ENCODE data around the gene LRRC57.

LRRC57 gene

GRCh38 chr15:42511007-42511391 lies 37.6 kb downstream of the LRRC57 start:
- Histone ChIP-seq H3K27me3 (ENCODE audit: low read depth) (no peaks in the 10 kb centered on the region), H3K9me3 (no peaks in the 10 kb centered on the region), H3K4me3 (no peak overlapping the region), H3K4me1 (no peaks in the 10 kb centered on the region), H3K36me3 (replicated peaks) (peaks cover 15% of the 10 kb centered on the region)
- no peak for DNase-seq (ENCODE audit: low spot score in 2 of 2)
- in situ Hi-C loops (cut with MboI; ENCODE audit: low sequenced_read_pairs) = no loop called here

DNA sequence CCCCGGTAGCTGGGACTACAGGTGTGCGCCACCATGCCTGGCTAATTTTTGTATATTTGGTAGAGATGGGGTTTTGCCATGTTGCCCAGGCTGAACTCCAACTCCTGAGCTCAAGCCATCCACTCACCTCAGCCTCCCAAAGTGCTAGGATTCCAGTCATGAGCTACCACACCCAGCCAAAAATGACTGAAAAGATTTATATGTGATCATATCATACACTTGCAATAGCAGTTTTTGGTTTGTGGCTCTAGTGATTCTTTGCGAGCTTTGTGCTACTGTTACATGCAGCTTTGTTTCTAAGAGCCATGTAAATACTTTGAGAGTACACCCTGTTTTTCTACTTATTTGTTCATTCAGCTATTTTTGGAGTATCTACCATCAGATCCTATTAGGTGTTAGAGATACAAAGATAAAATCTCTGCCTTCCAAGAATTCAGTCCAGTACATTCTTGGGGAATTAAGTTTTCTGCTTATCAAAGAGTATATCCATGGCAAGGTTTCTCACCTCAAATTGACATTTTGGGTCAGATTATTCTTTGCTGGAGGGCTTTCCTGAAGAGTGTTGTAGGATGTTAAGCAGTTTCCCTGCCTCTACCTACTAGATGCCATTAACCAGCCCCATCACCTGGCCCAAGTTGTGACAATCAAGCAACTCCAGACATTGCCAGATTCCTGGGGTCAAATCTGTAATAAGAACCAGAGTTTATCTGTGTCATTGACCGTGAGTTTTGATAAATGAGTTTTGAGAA lies 38.2 kb downstream of the LRRC57 start:
- Histone ChIP-seq H3K4me1 (no peaks in the 10 kb centered on the region), H3K36me3 (replicated peaks) (peaks cover 13% of the 10 kb centered on the region), H3K9me3 (no peaks in the 10 kb centered on the region), H3K27me3 (ENCODE audit: low read depth) (no peaks in the 10 kb centered on the region), H3K4me3 (no peak overlapping the region)
- DNase-seq (ENCODE audit: low spot score in 2 of 2) = no peak
- in situ Hi-C loops (cut with MboI; ENCODE audit: low sequenced_read_pairs) = no loop called here

GRCh38 chr15:42508263-42508690 lies 40.3 kb downstream of the LRRC57 start:
- Histone ChIP-seq H3K27me3 (ENCODE audit: low read depth) (no peaks in the 10 kb centered on the region), H3K36me3 (replicated peaks) (0 out of 2 replicates have a peak, but pooled peaks cover under 1% of the 10 kb centered on the region), H3K4me3 (no peak overlapping the region), H3K4me1 (no peaks in the 10 kb centered on the region; the same call in 1 of the 2 replicates), H3K9me3 (no peaks in the 10 kb centered on the region)
- in situ Hi-C loops (cut with MboI; ENCODE audit: low sequenced_read_pairs) = no loop called here
- no peak for DNase-seq (ENCODE audit: low spot score in 2 of 2)

DNA sequence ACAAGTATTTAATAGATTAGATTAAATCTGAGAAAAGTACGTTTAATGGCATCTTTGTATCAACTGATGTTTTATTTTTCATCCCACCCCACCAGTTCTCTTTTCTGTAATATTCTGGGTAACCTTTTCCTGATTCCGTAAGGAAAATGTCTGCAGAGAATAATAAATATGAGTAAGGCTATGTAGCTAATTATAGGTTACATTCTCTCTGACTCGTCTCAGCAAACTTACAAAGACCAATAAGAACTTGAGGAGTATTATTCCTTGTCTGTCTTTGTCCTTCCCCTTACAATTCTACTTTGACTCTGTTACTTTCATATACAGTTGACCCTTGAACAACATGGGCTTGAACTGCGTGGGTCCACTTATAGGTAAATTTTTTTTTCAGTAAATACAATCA lies 41.1 kb downstream of the LRRC57 start:
- no peak overlapping the region for H3K4me3 ChIP-seq
- in situ Hi-C loops (cut with MboI; ENCODE audit: low sequenced_read_pairs) = no loop called here
- H3K9me3 ChIP-seq = no peaks in the 10 kb centered on the region
- no peak for DNase-seq (ENCODE audit: low spot score in 2 of 2)
- no peaks in the 10 kb centered on the region for H3K36me3 ChIP-seq (replicated peaks)
- no peaks in the 10 kb centered on the region; the same call in 1 of the 2 replicates for H3K4me1 ChIP-seq
- H3K27me3 ChIP-seq (ENCODE audit: low read depth) = no peaks in the 10 kb centered on the region

DNA sequence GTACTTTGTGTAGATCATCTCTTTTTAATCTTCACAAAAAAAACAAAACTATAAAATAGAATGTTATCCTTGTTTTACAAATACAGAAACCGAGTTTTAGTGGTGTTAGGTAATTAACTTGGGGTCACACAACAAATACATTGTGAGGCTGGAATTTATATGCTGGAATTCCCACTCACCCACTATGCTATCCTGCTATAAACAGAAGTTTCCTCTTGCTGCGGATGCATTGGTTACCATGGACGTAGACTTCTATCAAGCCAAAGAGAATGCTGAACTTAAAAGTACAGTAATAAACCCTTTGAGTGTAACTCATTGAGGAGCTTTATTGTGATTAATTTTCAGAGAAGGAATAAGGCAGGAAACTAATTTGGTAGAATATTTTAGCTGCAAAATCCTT lies 44.0 kb downstream of the LRRC57 start:
- no peaks in the 10 kb centered on the region for H3K9me3 ChIP-seq
- H3K36me3 ChIP-seq (replicated peaks) = no peaks in the 10 kb centered on the region
- no peak for DNase-seq (ENCODE audit: low spot score in 2 of 2)
- in situ Hi-C loops (cut with MboI; ENCODE audit: low sequenced_read_pairs) = no loop called here
- no peaks in the 10 kb centered on the region for H3K27me3 ChIP-seq (ENCODE audit: low read depth)
- no peak overlapping the region for H3K4me3 ChIP-seq
- H3K4me1 ChIP-seq = no peaks in the 10 kb centered on the region; the same call in 1 of the 2 replicates

DNA sequence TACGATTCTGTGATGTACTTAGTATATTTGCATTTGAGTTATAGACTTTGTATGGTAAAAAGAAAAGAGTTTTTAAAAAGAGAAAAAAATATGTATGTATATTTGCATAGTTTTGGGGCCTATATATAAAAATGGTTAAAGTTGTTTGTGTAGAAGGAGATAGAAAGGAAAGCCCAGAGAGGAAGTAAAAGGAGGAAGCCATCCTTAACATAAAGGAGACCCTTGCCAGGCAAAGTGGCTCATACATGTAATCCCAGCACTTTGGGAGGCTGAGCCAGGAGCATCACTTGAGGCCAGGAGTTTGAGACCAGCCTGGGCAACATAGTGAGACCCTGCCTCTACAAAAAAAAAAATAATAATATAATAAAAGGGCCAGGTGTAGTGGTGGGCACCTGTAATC lies 44.8 kb downstream of the LRRC57 start:
- Histone ChIP-seq H3K27me3 (ENCODE audit: low read depth) (no peaks in the 10 kb centered on the region), H3K9me3 (no peaks in the 10 kb centered on the region), H3K36me3 (replicated peaks) (no peaks in the 10 kb centered on the region), H3K4me1 (peaks cover 4% of the 10 kb centered on the region), H3K4me3 (no peak overlapping the region)
- in situ Hi-C loops (cut with MboI; ENCODE audit: low sequenced_read_pairs) = no loop called here
- DNase-seq (ENCODE audit: low spot score in 2 of 2) = no peak

GRCh38 chr15:42502477-42502876 lies 46.1 kb downstream of the LRRC57 start:
- Histone ChIP-seq H3K4me1 (peaks cover 10% of the 10 kb centered on the region), H3K9me3 (no peaks in the 10 kb centered on the region), H3K27me3 (ENCODE audit: low read depth) (no peaks in the 10 kb centered on the region), H3K4me3 (no peak overlapping the region), H3K36me3 (replicated peaks) (no peaks in the 10 kb centered on the region)
- in situ Hi-C loops (cut with MboI; ENCODE audit: low sequenced_read_pairs) = no loop called here
- DNase-seq (ENCODE audit: low spot score in 2 of 2) = no peak

DNA sequence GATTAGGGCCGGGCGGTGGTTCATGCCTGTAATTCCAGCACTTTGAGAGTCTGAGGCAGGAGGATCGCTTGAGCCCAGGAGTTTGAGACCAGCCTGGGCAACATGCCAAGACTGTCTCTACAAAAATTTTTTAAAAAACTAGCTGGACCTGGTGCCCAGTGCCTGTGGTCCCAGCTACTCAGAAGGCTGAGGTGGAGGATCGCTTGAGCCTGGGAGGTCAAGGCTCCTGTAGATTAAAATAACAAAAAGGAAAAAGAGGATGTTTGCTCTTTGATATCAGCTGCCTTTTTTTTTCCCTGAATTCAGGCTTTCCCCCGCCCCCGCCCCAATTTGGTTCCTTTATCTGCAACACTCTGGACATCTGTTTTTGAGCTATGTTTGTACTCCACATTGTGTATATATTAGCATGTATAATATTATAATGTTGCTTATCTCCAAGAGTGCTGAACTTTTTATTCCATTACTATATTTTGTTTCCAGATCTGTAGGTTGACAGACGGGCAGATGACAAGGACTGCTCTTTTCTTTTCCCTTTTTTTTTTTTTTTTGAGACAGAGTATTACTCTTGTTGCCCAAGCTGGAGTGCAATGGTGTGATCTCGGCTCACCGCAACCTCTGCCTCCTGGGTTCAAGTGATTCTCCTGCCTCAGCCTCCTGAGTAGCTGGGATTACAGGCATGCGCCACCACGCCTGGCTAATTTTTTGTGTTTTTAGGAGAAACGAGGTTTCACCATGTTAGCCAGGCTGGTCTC lies 48.6 kb downstream of the LRRC57 start:
- H3K27me3 ChIP-seq (ENCODE audit: low read depth) = no peaks in the 10 kb centered on the region
- in situ Hi-C loops (cut with MboI; ENCODE audit: low sequenced_read_pairs) = no loop called here
- H3K4me1 ChIP-seq = peaks cover 16% of the 10 kb centered on the region
- no peaks in the 10 kb centered on the region for H3K9me3 ChIP-seq
- H3K4me3 ChIP-seq = no peak overlapping the region
- peak in 1 of 2 experiments; percentile 31 for DNase-seq (ENCODE audit: low spot score in 2 of 2)
- H3K36me3 ChIP-seq (replicated peaks) = no peaks in the 10 kb centered on the region

DNA sequence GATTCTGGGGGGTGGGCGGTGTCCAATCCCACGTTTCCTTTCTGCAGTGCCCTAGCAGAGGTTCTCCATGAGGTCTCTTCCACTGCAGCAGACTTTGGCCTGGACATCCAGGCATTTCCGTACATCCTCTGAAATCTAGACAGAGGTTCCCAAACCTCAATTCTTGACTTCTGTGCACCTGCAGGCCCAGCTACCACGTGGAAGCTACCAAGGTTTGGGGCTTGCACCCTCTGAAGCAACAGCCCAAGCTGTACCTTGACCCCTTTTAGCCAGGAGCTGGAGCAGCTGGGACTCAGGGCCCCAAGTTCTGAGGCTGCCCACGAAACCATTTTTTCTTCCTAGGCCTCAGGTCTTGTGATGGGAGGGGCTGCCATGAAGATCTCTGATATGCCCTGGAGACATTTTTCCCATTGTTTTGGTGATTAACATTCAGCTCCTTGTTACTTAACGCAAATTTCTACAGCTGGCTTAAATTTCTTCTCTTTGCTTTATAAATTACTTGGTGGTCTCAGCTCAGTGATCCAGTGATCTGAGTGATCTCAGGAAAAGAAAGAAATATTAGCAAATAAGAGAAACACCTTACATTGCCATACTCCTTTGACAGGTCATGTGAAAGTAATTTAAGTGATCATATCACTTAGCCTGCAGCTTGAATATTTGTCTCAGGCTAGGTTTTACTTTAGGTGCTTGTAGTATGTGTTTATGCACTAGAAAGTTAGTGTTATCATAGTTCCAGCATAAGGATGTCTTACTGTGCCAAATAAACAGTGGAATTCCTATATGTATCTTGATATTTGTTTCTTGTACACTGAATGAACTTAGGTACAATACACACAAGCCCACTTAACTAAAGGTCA lies 50.2 kb downstream of the LRRC57 start:
- Histone ChIP-seq H3K36me3 (replicated peaks) (no peaks in the 10 kb centered on the region), H3K27me3 (ENCODE audit: low read depth) (no peaks in the 10 kb centered on the region), H3K4me1 (peaks cover 20% of the 10 kb centered on the region), H3K9me3 (no peaks in the 10 kb centered on the region), H3K4me3 (no peak overlapping the region)
- peak; percentile 4 to 16 for DNase-seq (ENCODE audit: low spot score in 2 of 2)
- in situ Hi-C loops (cut with MboI; ENCODE audit: low sequenced_read_pairs) = no loop called here

DNA sequence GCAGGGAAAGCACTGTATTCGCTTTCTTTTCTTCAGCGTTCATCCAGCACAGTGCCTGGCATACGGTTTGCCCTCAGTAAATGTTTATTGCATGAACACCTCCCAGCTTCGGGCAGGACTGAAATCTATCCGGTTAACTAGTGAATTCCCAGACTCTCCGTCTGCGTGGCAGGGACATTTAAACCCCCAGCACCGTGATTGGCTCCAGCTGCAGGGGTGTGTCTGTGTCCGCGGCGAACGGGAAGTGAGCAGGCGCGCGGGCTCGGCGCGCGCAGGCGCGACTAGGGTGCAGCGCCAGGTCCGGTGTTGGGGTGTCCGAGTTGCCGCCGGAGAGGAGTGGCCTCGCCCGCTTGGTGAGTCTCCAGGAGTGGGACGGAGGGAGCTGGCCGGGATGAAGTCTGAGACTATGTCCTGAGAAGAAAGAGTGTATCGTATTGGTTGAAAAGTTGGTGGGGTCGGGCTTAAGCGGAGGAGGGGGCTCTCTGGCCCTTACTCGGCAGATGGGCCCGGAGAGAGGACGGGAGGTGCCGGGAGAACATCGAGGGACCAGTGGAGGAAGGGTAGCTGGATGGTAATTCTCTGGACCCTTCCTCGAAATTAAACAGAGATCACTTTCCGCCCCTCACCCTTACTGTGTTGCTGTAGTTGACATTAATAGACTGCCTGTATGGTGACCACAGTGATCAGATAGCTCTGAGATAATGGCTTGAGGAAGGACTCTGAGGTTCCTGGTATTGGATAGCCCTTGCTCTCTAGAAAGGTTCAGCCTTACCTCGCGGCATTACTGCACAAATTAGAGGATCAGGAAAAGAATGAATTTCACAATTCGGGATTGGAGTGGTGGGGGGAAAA lies 53.0 kb downstream of the LRRC57 start, which contains the start of gene SNAP23:
TSS of gene SNAP23 (plus strand) at position 274 of the 852 bp plus-strand sequence. CDS start 16,213 bp downstream, outside the sequence.
- Histone ChIP-seq H3K36me3 (replicated peaks) (no peaks in the 10 kb centered on the region), H3K4me3 (peak within 1 kb of the TSS; percentile 61), H3K4me1 (peaks cover 20% of the 10 kb centered on the region), H3K27me3 (ENCODE audit: low read depth) (no peaks in the 10 kb centered on the region), H3K9me3 (no peaks in the 10 kb centered on the region)
- peak; percentile 88 to 92 for DNase-seq (ENCODE audit: low spot score in 2 of 2)
- in situ Hi-C loops (cut with MboI; ENCODE audit: low sequenced_read_pairs) = no loop called here

DNA sequence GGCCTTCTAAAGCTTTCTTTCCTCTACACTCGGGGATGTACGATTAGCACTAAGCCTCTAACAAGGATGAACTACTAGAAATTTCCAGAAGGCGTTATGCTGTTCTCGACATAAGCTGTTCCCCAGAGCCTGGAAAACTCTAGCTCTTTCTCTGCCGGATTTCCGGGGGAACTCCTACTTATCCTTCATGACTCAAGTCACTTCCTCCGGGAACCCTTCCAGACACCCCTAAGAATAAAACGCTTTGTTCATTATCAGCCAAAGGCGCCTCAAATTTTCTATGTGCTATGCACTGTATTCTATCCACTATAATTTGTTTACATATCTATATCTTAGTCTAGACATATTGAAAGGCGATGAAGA lies 53.6 kb downstream of the LRRC57 start:
- no peak for DNase-seq (ENCODE audit: low spot score in 2 of 2)
- H3K4me1 ChIP-seq = peaks cover 20% of the 10 kb centered on the region
- in situ Hi-C loops (cut with MboI; ENCODE audit: low sequenced_read_pairs) = no loop called here

GRCh38 chr15:42493679-42494078 lies 54.9 kb downstream of the LRRC57 start:
- Histone ChIP-seq H3K27me3 (ENCODE audit: low read depth) (no peaks in the 10 kb centered on the region), H3K4me3 (no peak overlapping the region), H3K36me3 (replicated peaks) (no peaks in the 10 kb centered on the region), H3K9me3 (no peaks in the 10 kb centered on the region), H3K4me1 (peaks cover 15% of the 10 kb centered on the region)
- in situ Hi-C loops (cut with MboI; ENCODE audit: low sequenced_read_pairs) = no loop called here
- no peak for DNase-seq (ENCODE audit: low spot score in 2 of 2)

More for the DNA sequence above, 53.6 kb downstream of the LRRC57 start:
- Histone ChIP-seq H3K4me3 (peak overlapping the region; percentile 61), H3K36me3 (replicated peaks) (no peaks in the 10 kb centered on the region), H3K27me3 (ENCODE audit: low read depth) (no peaks in the 10 kb centered on the region), H3K9me3 (no peaks in the 10 kb centered on the region)
